ENCODE results near the gene FAM163B. TPM values are rescaled to one million over a fixed set of nuclear protein-coding genes. Genes with fewer than 3 reads are reported as not detected.
A peak's percentile ranks its signal among the peaks of the same experiment; 100 is the strongest.

Gene FAM163B
- total and polyA plus RNA-seq, 2 donors from 2014 or later, result 0.54 TPM; not detected in 1

DNA sequence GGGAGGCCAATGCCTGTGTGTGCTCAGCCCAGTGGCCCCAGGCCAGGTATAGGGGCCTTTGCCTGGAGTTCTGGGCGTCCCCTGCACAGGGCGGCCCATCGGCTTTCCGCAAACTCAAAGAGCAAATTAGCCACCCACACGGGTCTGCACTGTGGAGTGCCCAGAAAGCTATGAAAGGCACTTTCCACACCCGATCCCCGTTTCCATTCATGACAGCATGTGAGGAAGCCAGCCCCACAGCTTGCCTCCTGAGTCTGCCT is 32.1 kb upstream of the FAM163B start:
- TF ChIP-seq, protein P1, sequence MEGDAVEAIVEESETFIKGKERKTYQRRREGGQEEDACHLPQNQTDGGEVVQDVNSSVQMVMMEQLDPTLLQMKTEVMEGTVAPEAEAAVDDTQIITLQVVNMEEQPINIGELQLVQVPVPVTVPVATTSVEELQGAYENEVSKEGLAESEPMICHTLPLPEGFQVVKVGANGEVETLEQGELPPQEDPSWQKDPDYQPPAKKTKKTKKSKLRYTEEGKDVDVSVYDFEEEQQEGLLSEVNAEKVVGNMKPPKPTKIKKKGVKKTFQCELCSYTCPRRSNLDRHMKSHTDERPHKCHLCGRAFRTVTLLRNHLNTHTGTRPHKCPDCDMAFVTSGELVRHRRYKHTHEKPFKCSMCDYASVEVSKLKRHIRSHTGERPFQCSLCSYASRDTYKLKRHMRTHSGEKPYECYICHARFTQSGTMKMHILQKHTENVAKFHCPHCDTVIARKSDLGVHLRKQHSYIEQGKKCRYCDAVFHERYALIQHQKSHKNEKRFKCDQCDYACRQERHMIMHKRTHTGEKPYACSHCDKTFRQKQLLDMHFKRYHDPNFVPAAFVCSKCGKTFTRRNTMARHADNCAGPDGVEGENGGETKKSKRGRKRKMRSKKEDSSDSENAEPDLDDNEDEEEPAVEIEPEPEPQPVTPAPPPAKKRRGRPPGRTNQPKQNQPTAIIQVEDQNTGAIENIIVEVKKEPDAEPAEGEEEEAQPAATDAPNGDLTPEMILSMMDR (IDR thresholded peaks at IDR 0.05; ENCODE audit: borderline replicate concordance, extremely low read depth, insufficient read depth), result no peak
- no peak for FAIRE-seq
- Histone ChIP-seq H3K27me3 (ENCODE audit: control insufficient read depth, insufficient read depth, low read length) (no peaks in the 10 kb centered on the region), H3K9ac (ENCODE audit: low read length in 3 of 3) (no peak overlapping the region), H3K9me3 (ENCODE audit: control insufficient read depth in 2 of 3, insufficient read depth in 1 of 3, low read length in 3 of 3) (no peaks in the 10 kb centered on the region), H3K27ac (ENCODE audit: low read depth in 2 of 2, low read length in 2 of 2) (no peak overlapping the region), H3K4me1 (ENCODE audit: control insufficient read depth in 2 of 3, insufficient read depth in 2 of 3, low read depth in 1 of 3, low read length in 3 of 3) (no peaks in the 10 kb centered on the region), H3K36me3 (ENCODE audit: control insufficient read depth in 2 of 3, insufficient read depth in 3 of 3, low read length in 3 of 3) (no peaks in the 10 kb centered on the region), H3K4me3 (ENCODE audit: low read length in 3 of 3) (no peak overlapping the region)
- intact Hi-C loops (cut with DNase I), result no loop called here
- DNase-seq, result peak in 1 of 5 donors; percentile 22

DNA sequence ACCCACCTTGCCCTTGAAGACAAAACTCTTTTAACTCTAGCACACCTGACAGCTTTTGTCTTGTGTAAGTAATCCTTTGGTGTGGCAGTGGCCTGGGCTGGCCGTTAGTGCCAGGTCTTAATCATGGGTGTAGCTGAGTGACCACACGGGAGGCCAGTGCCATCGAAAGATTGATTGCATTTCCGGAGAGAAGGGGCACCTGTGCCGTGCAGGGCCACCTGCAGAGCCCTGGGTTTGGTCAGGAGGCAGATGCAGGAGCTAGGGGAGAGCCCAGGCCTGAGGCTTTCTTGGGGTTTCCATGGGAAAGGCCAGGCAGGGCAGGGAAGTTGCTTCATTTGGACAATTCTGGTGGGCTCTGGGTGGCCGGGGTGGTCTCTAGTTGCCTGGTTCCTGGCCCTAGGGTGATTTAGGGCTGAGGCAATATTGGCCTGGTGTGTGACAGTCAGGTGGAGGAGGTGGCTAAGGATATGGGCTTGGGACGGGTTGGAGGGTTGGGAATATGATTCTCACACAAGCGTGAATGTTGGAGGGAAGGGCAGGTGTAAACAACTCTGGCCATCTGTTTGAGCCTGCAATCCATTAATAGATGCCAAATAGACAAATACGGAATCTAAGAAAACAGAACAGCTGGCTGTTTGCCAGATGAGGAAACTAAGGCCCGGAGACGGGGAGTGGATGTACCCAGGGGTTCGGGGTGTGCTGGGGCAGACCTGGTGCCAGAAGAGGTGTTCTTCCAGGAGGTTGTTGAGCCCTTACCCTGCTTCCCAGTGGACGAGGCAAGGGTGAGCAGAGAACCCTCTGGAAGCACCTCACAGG is 31.6 kb upstream of the FAM163B start:
- peak in 2 of 5 donors; percentile 23 to 43 for DNase-seq
- no peak for FAIRE-seq
- no peak overlapping the region for H3K9ac ChIP-seq (ENCODE audit: low read length in 3 of 3)
- H3K4me1 ChIP-seq (ENCODE audit: control insufficient read depth in 2 of 3, insufficient read depth in 2 of 3, low read depth in 1 of 3, low read length in 3 of 3), result no peaks in the 10 kb centered on the region
- H3K9me3 ChIP-seq (ENCODE audit: control insufficient read depth in 2 of 3, insufficient read depth in 1 of 3, low read length in 3 of 3), result no peaks in the 10 kb centered on the region
- H3K27me3 ChIP-seq (ENCODE audit: control insufficient read depth, insufficient read depth, low read length), result no peaks in the 10 kb centered on the region
- intact Hi-C loops (cut with DNase I), result no loop called here
- TF ChIP-seq, protein P1 (IDR thresholded peaks at IDR 0.05; ENCODE audit: borderline replicate concordance, extremely low read depth, insufficient read depth), result no peak
- H3K4me3 ChIP-seq (ENCODE audit: low read length in 3 of 3), result no peak overlapping the region
- H3K27ac ChIP-seq (ENCODE audit: low read depth in 2 of 2, low read length in 2 of 2), result no peak overlapping the region
- H3K36me3 ChIP-seq (ENCODE audit: control insufficient read depth in 2 of 3, insufficient read depth in 3 of 3, low read length in 3 of 3), result no peaks in the 10 kb centered on the region

DNA sequence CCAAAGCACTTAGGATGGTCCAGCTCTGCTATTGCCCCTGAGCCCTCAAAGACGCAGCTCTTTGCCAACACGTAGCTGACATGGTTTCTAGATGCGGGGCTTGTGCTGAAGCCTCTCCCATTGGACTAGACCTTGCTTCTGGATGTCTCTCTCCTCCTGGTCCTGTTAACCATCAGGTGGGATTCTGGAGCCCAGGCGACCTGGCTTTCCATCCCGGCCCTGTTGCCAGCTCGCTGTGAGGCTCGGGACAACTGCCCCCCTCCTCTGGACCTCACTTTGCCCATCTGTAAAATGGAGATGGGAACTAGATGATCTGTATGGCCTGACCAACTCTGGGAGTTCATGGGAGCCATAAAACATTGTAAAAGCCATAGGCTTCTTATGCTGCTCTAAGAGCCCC is 31.0 kb upstream of the FAM163B start:
- no peak overlapping the region for H3K4me3 ChIP-seq (ENCODE audit: low read length in 3 of 3)
- intact Hi-C loops (cut with DNase I), result no loop called here
- H3K9me3 ChIP-seq (ENCODE audit: control insufficient read depth in 2 of 3, insufficient read depth in 1 of 3, low read length in 3 of 3), result no peaks in the 10 kb centered on the region
- no peak overlapping the region for H3K27ac ChIP-seq (ENCODE audit: low read depth in 2 of 2, low read length in 2 of 2)
- no peaks in the 10 kb centered on the region for H3K27me3 ChIP-seq (ENCODE audit: control insufficient read depth, insufficient read depth, low read length)
- TF ChIP-seq, protein P1 (IDR thresholded peaks at IDR 0.05; ENCODE audit: borderline replicate concordance, extremely low read depth, insufficient read depth), result no peak
- no peak overlapping the region for H3K9ac ChIP-seq (ENCODE audit: low read length in 3 of 3)
- FAIRE-seq (no peak), DNase-seq (peak in 2 of 5 donors; percentile 18 to 41)
- no peaks in the 10 kb centered on the region for H3K36me3 ChIP-seq (ENCODE audit: control insufficient read depth in 2 of 3, insufficient read depth in 3 of 3, low read length in 3 of 3)
- H3K4me1 ChIP-seq (ENCODE audit: control insufficient read depth in 2 of 3, insufficient read depth in 2 of 3, low read depth in 1 of 3, low read length in 3 of 3), result no peaks in the 10 kb centered on the region

Measured in kidney (tissue), 14 donors.